GM23338 (cell line): ENCODE results near the gene OR10G8. TPM values are rescaled to one million over a fixed set of nuclear protein-coding genes. Genes with fewer than 3 reads are reported as not detected.

Experiments
- ATAC-seq: fragments of 200-7000 bp; cut with Tn5 transposase; 3 replicates; pipeline ENCODE4 v1.9.1; 2020
- DNase-seq: peaks from one replicate; pipeline ENCODE4 v3.0.0-alpha.2; 2015; ENCODE audit warnings: low spot score
- H2AFZ ChIP-seq: fragments of 200-600 bp; sonication (generic); 2 replicates; pipeline ENCODE4 v1.8.0; 2016; ENCODE audit warnings: antibody characterized with exemption, mild to moderate bottlenecking, moderate library complexity
- H3F3A ChIP-seq: fragments of 200-600 bp; sonication (generic); replicated peaks from 2 replicates; pipeline ENCODE4 v1.8.0; 2017; ENCODE audit warnings: antibody characterized with exemption, mixed run types, low read depth
- H3K27ac ChIP-seq: fragments of 200-600 bp; sonication (generic); 2 replicates; pipeline ENCODE4 v1.6.1; 2016; ENCODE audit warnings: low read depth
- H3K27me3 ChIP-seq: fragments of 200-600 bp; sonication (generic); 2 replicates; pipeline ENCODE4 v1.8.0; 2016; ENCODE audit warnings: mild to moderate bottlenecking, mixed run types, moderate library complexity; ENCODE audit not compliant: insufficient read depth
- H3K36me3 ChIP-seq: fragments of 200-600 bp; sonication (generic); 2 replicates; pipeline ENCODE4 v1.8.0; 2016; ENCODE audit warnings: mild to moderate bottlenecking; ENCODE audit not compliant: insufficient read depth
- H3K4me1 ChIP-seq: fragments of 200-600 bp; sonication (generic); 2 replicates; pipeline ENCODE4 v1.8.0; 2016; ENCODE audit warnings: mild to moderate bottlenecking, moderate library complexity; ENCODE audit not compliant: insufficient read depth
- H3K4me2 ChIP-seq: fragments of 200-600 bp; sonication (generic); 2 replicates; pipeline ENCODE4 v1.7.1; 2017; ENCODE audit warnings: mixed run types
- H3K4me3 ChIP-seq: fragments of 200-600 bp; sonication (generic); 2 replicates; pipeline ENCODE4 v1.6.1; 2016; ENCODE audit warnings: mixed run types
- H3K79me2 ChIP-seq: fragments of 200-600 bp; sonication (generic); replicated peaks from 2 replicates; pipeline ENCODE4 v1.8.0; 2017; ENCODE audit warnings: mild to moderate bottlenecking; ENCODE audit not compliant: insufficient read depth
- H3K9me2 ChIP-seq: fragments of 200-600 bp; sonication (generic); 2 replicates; pipeline ENCODE4 v1.8.0; 2017; ENCODE audit not compliant: insufficient read depth
- H4K20me1 ChIP-seq: fragments of 200-600 bp; sonication (generic); replicated peaks from 2 replicates; pipeline ENCODE4 v1.8.0; 2017; ENCODE audit warnings: mild to moderate bottlenecking; ENCODE audit not compliant: insufficient read depth
- H3K27ac Mint-ChIP-seq: 2 replicates; pipeline ENCODE4 v1.8.0; 2020; ENCODE audit warnings: inconsistent platforms, mild to moderate bottlenecking, moderate library complexity, mixed read lengths
- H3K27me3 Mint-ChIP-seq: 3 replicates; pipeline ENCODE4 v1.8.0; 2022; ENCODE audit warnings: low read depth, mild to moderate bottlenecking, moderate library complexity, mixed read lengths, inconsistent platforms; ENCODE audit not compliant: insufficient read depth, poor library complexity
- H3K36me3 Mint-ChIP-seq: 3 replicates; pipeline ENCODE4 v1.8.0; 2021; ENCODE audit warnings: low read depth, mild to moderate bottlenecking, inconsistent platforms, moderate library complexity, mixed read lengths
- H3K4me1 Mint-ChIP-seq: 3 replicates; pipeline ENCODE4 v1.8.0; 2020; ENCODE audit warnings: mild to moderate bottlenecking, inconsistent platforms, mixed read lengths
- H3K4me3 Mint-ChIP-seq: 3 replicates; pipeline ENCODE4 v1.8.0; 2021; ENCODE audit warnings: moderate library complexity, mild to moderate bottlenecking, inconsistent platforms, mixed read lengths
- H3K9me3 Mint-ChIP-seq: 3 replicates; pipeline ENCODE4 v1.8.0; 2020; ENCODE audit warnings: moderate library complexity, mild to moderate bottlenecking, inconsistent platforms, mixed read lengths
- EZH2 ChIP-seq: fragments of 200-600 bp; sonication (generic); IDR thresholded peaks from one replicate; pipeline ENCODE4 v1.8.0; 2017; ENCODE audit warnings: antibody characterized with exemption, mild to moderate bottlenecking, low read depth; ENCODE audit not compliant: unreplicated experiment
- EZH2phosphoT487 ChIP-seq: fragments of 200-600 bp; sonication (generic); IDR thresholded peaks from one replicate; pipeline ENCODE4 v1.8.1; 2018; ENCODE audit warnings: antibody characterized with exemption; ENCODE audit not compliant: unreplicated experiment
- NANOG ChIP-seq: IDR thresholded peaks from 2 replicates; pipeline ENCODE4 v1.6.1; 2016; ENCODE audit warnings: antibody characterized with exemption, borderline replicate concordance
- POLR2AphosphoS5 ChIP-seq: IDR thresholded peaks from 2 replicates; pipeline ENCODE4 v1.6.1; 2016; ENCODE audit warnings: antibody characterized with exemption, low read depth
- STAT1 ChIP-seq: IDR thresholded peaks from one replicate; pipeline ENCODE4 v1.6.1; 2016; ENCODE audit warnings: antibody characterized with exemption; ENCODE audit not compliant: unreplicated experiment
- ZNF114 ChIP-seq: fragments of 250-450 bp; sonication (Bioruptor Pico); IDR thresholded peaks from 2 replicates; pipeline ENCODE4 v1.5.0; 2020; ENCODE audit warnings: mild to moderate bottlenecking, moderate library complexity
- ZNF331 ChIP-seq: fragments of 250-450 bp; sonication (Bioruptor Pico); IDR thresholded peaks from 2 replicates; pipeline ENCODE4 v1.5.0; 2020; ENCODE audit warnings: low read depth, mild to moderate bottlenecking, moderate library complexity
- polyA plus RNA-seq: library from polyadenylated mRNA; unstranded; fragments of >200 nt; fragmentation: Nextera tagmentation; extraction: Ambion mirVana; gene quantifications from 2 replicates; pipeline ENCODE4 v1.2.1, GENCODE V29; 2016
- total RNA-seq: library from RNA; depleted of rRNA; stranded (reverse); fragments of >200 nt; shearing (Covaris generic); gene quantifications from 2 replicates; pipeline ENCODE4 v1.2.3, GENCODE V29; 2014; rRNA removed
- TF ChIP-seq, protein P1 (sequence below), 2 experiments: fragments of 200-600 bp in 1 of 2; sonication (generic) in 1 of 2; conservative IDR thresholded peaks; 2 replicates each; pipeline versions ENCODE4 v1.5.1 to v1.6.1; 2016 to 2017; ENCODE audit warnings: antibody characterized with exemption in 2 of 2, low read depth in 2 of 2, mild to moderate bottlenecking in 2 of 2, moderate library complexity in 1 of 2

The OR10G8 gene
- total and polyA plus RNA-seq, 2 experiments from 2014 or later = not detected

GRCh38 chr11:124078591-124078990, 52.0 kb downstream of the OR10G8 start:
- Histone ChIP-seq H3K9me2 (no peaks in the 10 kb centered on the region), H3K4me3 (no peak overlapping the region), H3K79me2 (no peaks in the 10 kb centered on the region), H4K20me1 (no peaks in the 10 kb centered on the region; the same call in 1 of the 2 replicates), H2AFZ (no peak overlapping the region), H3K4me1 (peaks cover 5% of the 10 kb centered on the region; the same call in 1 of the 2 replicates), H3K27me3 (no peaks in the 10 kb centered on the region), H3K4me2 (no peak overlapping the region), H3K27ac (no peak overlapping the region), H3F3A (no peaks in the 10 kb centered on the region), H3K36me3 (no peaks in the 10 kb centered on the region)
- Mint-ChIP-seq H3K9me3 (no peaks in the 10 kb centered on the region), H3K4me3 (no peak overlapping the region), H3K4me1 (peaks cover 2% of the 10 kb centered on the region), H3K27ac (no peak overlapping the region), H3K27me3 (peaks cover 2% of the 10 kb centered on the region), H3K36me3 (no peaks in the 10 kb centered on the region)
- no peak for ATAC-seq
- TF ChIP-seq NANOG = no peak
- TF ChIP-seq POLR2AphosphoS5 = no peak
- DNase-seq = no peak

DNA sequence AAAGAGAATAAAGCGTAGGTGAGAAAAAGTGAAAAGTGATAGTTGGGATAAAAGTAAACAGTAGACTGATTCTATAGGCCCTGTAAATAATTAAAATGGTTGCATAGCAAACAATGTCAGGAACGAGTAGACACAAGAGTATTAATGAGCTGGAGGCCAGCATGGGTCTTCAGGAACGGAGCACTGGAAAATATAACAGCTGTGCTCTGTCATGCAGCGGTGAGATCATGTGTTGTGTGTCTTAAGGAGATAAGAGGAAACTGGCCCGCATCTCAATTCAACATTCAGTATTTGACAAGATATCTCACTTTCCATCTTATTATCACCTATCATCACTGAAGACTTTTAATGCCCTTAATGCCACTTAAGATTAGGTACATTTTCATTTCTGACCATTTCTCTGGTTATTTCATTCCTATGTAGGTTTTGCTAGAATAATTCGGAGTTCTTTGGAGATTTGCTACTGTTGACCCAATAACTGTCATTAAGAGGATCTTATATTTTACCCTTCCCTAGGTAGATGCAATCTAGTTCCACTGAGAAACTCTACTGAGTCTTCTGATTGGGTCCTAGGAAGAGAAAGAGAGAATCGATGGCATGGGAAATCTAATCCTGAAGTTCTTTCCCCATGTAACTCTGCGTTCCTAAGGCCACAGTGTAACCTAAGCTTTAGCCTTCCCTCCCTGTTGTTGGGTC, 53.2 kb downstream of the OR10G8 start:
- DNase-seq (no peak), ATAC-seq (no peak)
- no peak overlapping the region for H3K4me3 ChIP-seq
- no peak overlapping the region for H3K4me3 Mint-ChIP-seq
- H2AFZ ChIP-seq = no peak overlapping the region
- H3K27me3 Mint-ChIP-seq = peaks cover 2% of the 10 kb centered on the region
- H3K4me1 Mint-ChIP-seq = peaks cover 2% of the 10 kb centered on the region
- H3K4me2 ChIP-seq = no peak overlapping the region
- TF ChIP-seq ZNF114 (CRISPR knock-in tag) (no peak), EZH2phosphoT487 (no peak), ZNF331 (CRISPR knock-in tag) (no peak), EZH2 (no peak), STAT1 (no peak), POLR2AphosphoS5 (no peak)
- TF ChIP-seq, protein P1, sequence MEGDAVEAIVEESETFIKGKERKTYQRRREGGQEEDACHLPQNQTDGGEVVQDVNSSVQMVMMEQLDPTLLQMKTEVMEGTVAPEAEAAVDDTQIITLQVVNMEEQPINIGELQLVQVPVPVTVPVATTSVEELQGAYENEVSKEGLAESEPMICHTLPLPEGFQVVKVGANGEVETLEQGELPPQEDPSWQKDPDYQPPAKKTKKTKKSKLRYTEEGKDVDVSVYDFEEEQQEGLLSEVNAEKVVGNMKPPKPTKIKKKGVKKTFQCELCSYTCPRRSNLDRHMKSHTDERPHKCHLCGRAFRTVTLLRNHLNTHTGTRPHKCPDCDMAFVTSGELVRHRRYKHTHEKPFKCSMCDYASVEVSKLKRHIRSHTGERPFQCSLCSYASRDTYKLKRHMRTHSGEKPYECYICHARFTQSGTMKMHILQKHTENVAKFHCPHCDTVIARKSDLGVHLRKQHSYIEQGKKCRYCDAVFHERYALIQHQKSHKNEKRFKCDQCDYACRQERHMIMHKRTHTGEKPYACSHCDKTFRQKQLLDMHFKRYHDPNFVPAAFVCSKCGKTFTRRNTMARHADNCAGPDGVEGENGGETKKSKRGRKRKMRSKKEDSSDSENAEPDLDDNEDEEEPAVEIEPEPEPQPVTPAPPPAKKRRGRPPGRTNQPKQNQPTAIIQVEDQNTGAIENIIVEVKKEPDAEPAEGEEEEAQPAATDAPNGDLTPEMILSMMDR (conservative IDR thresholded peaks at IDR 0.05; ENCODE audit: low read depth in 2 of 2) = no peak
- H3K36me3 Mint-ChIP-seq = no peaks in the 10 kb centered on the region
- H3K9me2 ChIP-seq = no peaks in the 10 kb centered on the region
- H3K36me3 ChIP-seq = no peaks in the 10 kb centered on the region
- no peaks in the 10 kb centered on the region for H3K79me2 ChIP-seq
- H3K27ac Mint-ChIP-seq = no peak overlapping the region
- no peak overlapping the region for H3K27ac ChIP-seq
- no peaks in the 10 kb centered on the region for H3K9me3 Mint-ChIP-seq
- H3K27me3 ChIP-seq = no peaks in the 10 kb centered on the region
- no peaks in the 10 kb centered on the region; the same call in 1 of the 2 replicates for H4K20me1 ChIP-seq
- no peaks in the 10 kb centered on the region for H3F3A ChIP-seq
- H3K4me1 ChIP-seq = peaks cover 5% of the 10 kb centered on the region; the same call in 1 of the 2 replicates

Other genes with a start within 250 kb of the OR10G8 start
- not detected in 2 replicates for gene OR6M1, start 220.4 kb upstream of the OR10G8 start, total RNA-seq
- not detected in 2 replicates for gene OR6M1, start 220.4 kb upstream of the OR10G8 start, polyA plus RNA-seq
- not detected in 2 replicates for gene TMEM225, start 141.1 kb upstream of the OR10G8 start, total RNA-seq
- gene TMEM225, start 141.1 kb upstream of the OR10G8 start, polyA plus RNA-seq = not detected in 2 replicates
- gene OR8D4, start 124.6 kb upstream of the OR10G8 start, total RNA-seq = 0.14 and 0.74 TPM in 2 replicates
- gene OR8D4, start 124.6 kb upstream of the OR10G8 start, polyA plus RNA-seq = not detected in 2 replicates
- gene OR4D5, start 87.2 kb upstream of the OR10G8 start, total RNA-seq = not detected in 2 replicates
- gene OR4D5, start 87.2 kb upstream of the OR10G8 start, polyA plus RNA-seq = not detected in 2 replicates
- not detected in 2 replicates for gene OR6T1, start 83.0 kb upstream of the OR10G8 start, total RNA-seq
- gene OR6T1, start 83.0 kb upstream of the OR10G8 start, polyA plus RNA-seq = not detected in 2 replicates
- not detected in 2 replicates for gene OR10S1, start 49.0 kb upstream of the OR10G8 start, total RNA-seq
- not detected in 2 replicates for gene OR10S1, start 49.0 kb upstream of the OR10G8 start, polyA plus RNA-seq
- not detected in 2 replicates for gene OR10G6, start 31.6 kb upstream of the OR10G8 start, total RNA-seq
- not detected in 2 replicates for gene OR10G6, start 31.6 kb upstream of the OR10G8 start, polyA plus RNA-seq
- gene OR10G4, start 13.8 kb upstream of the OR10G8 start, total RNA-seq = not detected in 2 replicates
- gene OR10G4, start 13.8 kb upstream of the OR10G8 start, polyA plus RNA-seq = not detected in 2 replicates
- not detected in 2 replicates for gene OR10G9, start 3.8 kb upstream of the OR10G8 start, total RNA-seq
- not detected in 2 replicates for gene OR10G9, start 3.8 kb upstream of the OR10G8 start, polyA plus RNA-seq
- gene OR10G7, start 14.5 kb downstream of the OR10G8 start, total RNA-seq = not detected in 2 replicates
- not detected in 2 replicates for gene OR10G7, start 14.5 kb downstream of the OR10G8 start, polyA plus RNA-seq
- 13.5 and 15.2 TPM in 2 replicates for gene VWA5A, start 88.7 kb downstream of the OR10G8 start, total RNA-seq
- 10.0 and 10.4 TPM in 2 replicates for gene VWA5A, start 88.7 kb downstream of the OR10G8 start, polyA plus RNA-seq
- gene OR10D3, start 156.5 kb downstream of the OR10G8 start, total RNA-seq = not detected in 2 replicates
- gene OR10D3, start 156.5 kb downstream of the OR10G8 start, polyA plus RNA-seq = not detected in 2 replicates
- not detected in 2 replicates for gene OR8G1, start 214.3 kb downstream of the OR10G8 start, total RNA-seq
- not detected in 2 replicates for gene OR8G1, start 214.3 kb downstream of the OR10G8 start, polyA plus RNA-seq
- not detected in 2 replicates for gene OR8G5, start 229.6 kb downstream of the OR10G8 start, total RNA-seq
- not detected in 2 replicates for gene OR8G5, start 229.6 kb downstream of the OR10G8 start, polyA plus RNA-seq